DND-41 (cell line): ENCODE data around the gene NKX6-1.

ENCODE experiments used
- EZH2 ChIP-seq: IDR thresholded peaks from 3 replicates; pipeline ENCODE4 v1.6.1; 2012; ENCODE audit warnings: borderline replicate concordance, low read depth, mild to moderate bottlenecking, moderate library complexity, low read length, inconsistent platforms; ENCODE audit not compliant: severe bottlenecking
- TF ChIP-seq, protein P1 (sequence below): IDR thresholded peaks from 2 replicates; pipeline ENCODE4 v1.5.1; 2012; ENCODE audit warnings: borderline replicate concordance, low read length, moderate library complexity, mild to moderate bottlenecking; ENCODE audit not compliant: poor library complexity, severe bottlenecking; ENCODE audit errors: extremely low read depth

DNA sequence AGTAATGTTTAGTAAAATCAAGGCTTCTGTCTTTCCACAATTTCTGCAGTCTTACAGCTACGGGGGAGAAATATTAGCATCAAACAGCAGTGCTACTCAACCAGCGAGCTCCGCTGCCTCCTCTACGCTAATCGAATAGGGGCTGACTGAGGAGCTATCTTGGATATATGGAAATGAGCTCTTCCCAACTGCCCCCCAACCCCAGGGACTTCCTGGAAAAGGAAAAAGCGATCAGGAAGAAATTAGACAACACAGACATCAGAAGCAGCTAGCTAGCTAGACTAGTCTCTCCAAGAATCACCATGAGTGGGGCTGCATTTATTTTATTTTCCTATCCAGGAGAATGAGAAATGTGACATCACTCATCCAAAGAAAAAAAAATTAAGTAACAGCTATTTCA, 7.6 kb downstream of the NKX6-1 start:
- TF ChIP-seq, protein P1, sequence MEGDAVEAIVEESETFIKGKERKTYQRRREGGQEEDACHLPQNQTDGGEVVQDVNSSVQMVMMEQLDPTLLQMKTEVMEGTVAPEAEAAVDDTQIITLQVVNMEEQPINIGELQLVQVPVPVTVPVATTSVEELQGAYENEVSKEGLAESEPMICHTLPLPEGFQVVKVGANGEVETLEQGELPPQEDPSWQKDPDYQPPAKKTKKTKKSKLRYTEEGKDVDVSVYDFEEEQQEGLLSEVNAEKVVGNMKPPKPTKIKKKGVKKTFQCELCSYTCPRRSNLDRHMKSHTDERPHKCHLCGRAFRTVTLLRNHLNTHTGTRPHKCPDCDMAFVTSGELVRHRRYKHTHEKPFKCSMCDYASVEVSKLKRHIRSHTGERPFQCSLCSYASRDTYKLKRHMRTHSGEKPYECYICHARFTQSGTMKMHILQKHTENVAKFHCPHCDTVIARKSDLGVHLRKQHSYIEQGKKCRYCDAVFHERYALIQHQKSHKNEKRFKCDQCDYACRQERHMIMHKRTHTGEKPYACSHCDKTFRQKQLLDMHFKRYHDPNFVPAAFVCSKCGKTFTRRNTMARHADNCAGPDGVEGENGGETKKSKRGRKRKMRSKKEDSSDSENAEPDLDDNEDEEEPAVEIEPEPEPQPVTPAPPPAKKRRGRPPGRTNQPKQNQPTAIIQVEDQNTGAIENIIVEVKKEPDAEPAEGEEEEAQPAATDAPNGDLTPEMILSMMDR = no peak
- no peak for TF ChIP-seq EZH2
